ACHN (cell line): ENCODE data around the gene ADAD1.

ENCODE experiments used
- DNase-seq: peaks from one replicate; pipeline ENCODE4 v3.0.0-alpha.2; 2015
- in situ Hi-C: cut with HindIII; loops from 2 replicates; pipeline ENCODE4 v1.10.0; 2017; ENCODE audit warnings: low sequenced_read_pairs, low pct_ligation_motif_present, low pct_unique_long_range_greater_than_20kb

ADAD1 gene

GRCh38 chr4:122434285-122434684 is 55.5 kb downstream of the ADAD1 start:
- in situ Hi-C loops: no loop called here
- no peak for DNase-seq

GRCh38 chr4:122450847-122451246 is 72.0 kb downstream of the ADAD1 start:
- peak; percentile 58 for DNase-seq
- in situ Hi-C loops: no loop called here

GRCh38 chr4:122453384-122453995 is 74.7 kb downstream of the ADAD1 start:
- in situ Hi-C loops: no loop called here
- peak; percentile 57 for DNase-seq

- no peak for DNase-seq
- in situ Hi-C loops: no loop called here
Measured at GRCh38 chr4:122456231-122457116, 77.7 kb downstream of the ADAD1 start, which contains the start of gene IL2. Gene IL2 (minus strand): TSS chr4:122456725. CDS start chr4:122456440, 285 bp downstream.

- peak; percentile 32 for DNase-seq
- in situ Hi-C loops: no loop called here
Measured at GRCh38 chr4:122458625-122459024, 79.8 kb downstream of the ADAD1 start.

GRCh38 chr4:122469457-122469856 is 90.6 kb downstream of the ADAD1 start:
- no peak for DNase-seq
- in situ Hi-C loops: no loop called here

- in situ Hi-C loops: no loop called here
- DNase-seq: no peak
Measured at GRCh38 chr4:122475233-122475632, 96.4 kb downstream of the ADAD1 start.

GRCh38 chr4:122476126-122476525 is 97.3 kb downstream of the ADAD1 start:
- no peak for DNase-seq
- in situ Hi-C loops: no loop called here

- no peak for DNase-seq
- in situ Hi-C loops: no loop called here
Measured at GRCh38 chr4:122476745-122477144, 97.9 kb downstream of the ADAD1 start.
